Activated naive CD8-positive, alpha-beta T cell (primary cell): ENCODE data around the gene ZNF70.

Source experiments
- H3K27ac Mint-ChIP-seq: one replicate; pipeline ENCODE4 v1.8.0; 2021; ENCODE audit warnings: mixed read lengths
- H3K27me3 Mint-ChIP-seq: one replicate; pipeline ENCODE4 v1.8.0; 2021; ENCODE audit warnings: mixed read lengths
- H3K36me3 Mint-ChIP-seq: one replicate; pipeline ENCODE4 v1.8.0; 2021; ENCODE audit warnings: mixed read lengths
- H3K4me1 Mint-ChIP-seq: one replicate; pipeline ENCODE4 v1.8.0; 2021; ENCODE audit warnings: low read depth, mixed read lengths
- H3K4me3 Mint-ChIP-seq: one replicate; pipeline ENCODE4 v1.8.0; 2021; ENCODE audit warnings: mild to moderate bottlenecking, mixed read lengths
- H3K9me3 Mint-ChIP-seq: one replicate; pipeline ENCODE4 v1.8.0; 2021; ENCODE audit warnings: low read depth, mixed read lengths

Gene ZNF70

DNA sequence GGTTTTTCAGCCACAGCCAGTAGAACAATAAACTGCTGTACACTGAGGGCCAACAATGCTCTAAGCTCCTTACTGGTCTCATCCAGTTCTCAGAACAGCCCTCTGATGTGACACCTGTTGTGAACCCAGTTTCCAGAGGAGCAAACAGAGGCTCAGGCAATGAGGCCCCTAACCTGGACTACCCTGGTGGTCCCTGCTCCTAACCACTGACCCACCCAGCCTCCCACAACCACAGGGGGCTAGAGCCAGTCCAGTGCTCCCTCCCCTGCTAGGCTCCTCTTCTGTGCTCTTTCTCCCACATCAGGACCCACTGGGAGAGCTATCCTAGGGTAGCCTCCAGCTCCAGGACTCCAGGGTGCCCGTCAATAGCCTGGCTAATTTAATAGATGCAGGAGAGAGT is 31.8 kb upstream of the ZNF70 start:
- H3K4me3 Mint-ChIP-seq = no peak overlapping the region
- H3K27ac Mint-ChIP-seq = no peak overlapping the region
- H3K27me3 Mint-ChIP-seq = no peaks in the 10 kb centered on the region
- H3K36me3 Mint-ChIP-seq = no peaks in the 10 kb centered on the region
- no peaks in the 10 kb centered on the region for H3K9me3 Mint-ChIP-seq
- H3K4me1 Mint-ChIP-seq = peaks cover 23% of the 10 kb centered on the region

- peaks cover 20% of the 10 kb centered on the region for H3K4me1 Mint-ChIP-seq
- no peaks in the 10 kb centered on the region for H3K9me3 Mint-ChIP-seq
- no peaks in the 10 kb centered on the region for H3K27me3 Mint-ChIP-seq
- H3K36me3 Mint-ChIP-seq = no peaks in the 10 kb centered on the region
- H3K4me3 Mint-ChIP-seq = no peak overlapping the region
- no peak overlapping the region for H3K27ac Mint-ChIP-seq
Observed at GRCh38 chr22:23782252-23782651, 31.3 kb upstream of the ZNF70 start.

DNA sequence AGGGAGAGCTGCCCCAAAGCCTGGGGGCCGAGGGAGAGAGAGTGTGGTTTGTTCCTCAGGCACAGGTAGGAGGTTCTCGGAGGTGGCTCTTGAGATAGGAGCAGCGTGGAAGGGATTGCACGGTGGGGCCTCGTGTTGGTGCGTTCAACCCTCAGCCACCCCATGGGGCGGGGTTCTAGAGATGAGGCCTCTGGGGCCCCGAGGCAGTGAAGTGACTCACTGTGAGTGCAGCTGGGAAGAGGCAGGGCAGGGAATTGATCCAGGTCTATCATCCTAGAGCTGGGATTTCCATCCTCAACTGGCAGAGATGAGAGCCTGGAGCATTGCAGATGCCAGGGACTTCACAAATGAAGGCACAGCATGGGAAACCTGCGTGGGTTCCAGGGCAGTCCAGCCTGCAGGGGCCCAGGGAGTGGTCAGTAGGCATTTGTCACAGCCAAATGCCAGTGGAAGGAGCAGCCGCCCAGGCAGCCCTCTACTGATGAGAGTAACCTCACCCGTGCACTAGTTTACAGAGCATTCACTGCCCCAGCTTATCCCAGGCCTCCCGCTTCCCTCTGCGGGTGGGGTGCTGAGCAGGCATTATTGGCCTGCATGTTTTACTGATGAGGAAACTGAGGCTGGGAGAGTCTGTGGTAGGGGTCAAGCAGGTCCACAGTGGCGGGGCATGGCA is 30.7 kb upstream of the ZNF70 start:
- H3K27me3 Mint-ChIP-seq = no peaks in the 10 kb centered on the region
- H3K4me1 Mint-ChIP-seq = peaks cover 19% of the 10 kb centered on the region
- no peaks in the 10 kb centered on the region for H3K36me3 Mint-ChIP-seq
- H3K27ac Mint-ChIP-seq = no peak overlapping the region
- no peaks in the 10 kb centered on the region for H3K9me3 Mint-ChIP-seq
- H3K4me3 Mint-ChIP-seq = no peak overlapping the region

DNA sequence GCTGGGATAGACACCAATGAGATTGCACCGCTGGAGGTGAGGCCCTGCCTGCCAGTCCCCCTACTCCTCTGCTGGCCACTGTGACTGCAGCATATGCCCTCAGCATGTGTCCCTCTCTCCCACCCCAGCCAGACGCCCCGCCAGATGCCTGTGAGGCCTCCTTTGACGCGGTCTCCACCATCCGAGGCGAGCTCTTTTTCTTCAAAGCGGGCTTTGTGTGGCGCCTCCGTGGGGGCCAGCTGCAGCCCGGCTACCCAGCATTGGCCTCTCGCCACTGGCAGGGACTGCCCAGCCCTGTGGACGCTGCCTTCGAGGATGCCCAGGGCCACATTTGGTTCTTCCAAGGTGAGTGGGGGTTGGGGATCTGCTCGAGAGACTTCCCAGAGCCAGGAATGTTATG is 30.2 kb upstream of the ZNF70 start:
- peaks cover 13% of the 10 kb centered on the region for H3K4me1 Mint-ChIP-seq
- no peak overlapping the region for H3K27ac Mint-ChIP-seq
- H3K9me3 Mint-ChIP-seq = no peaks in the 10 kb centered on the region
- no peak overlapping the region for H3K4me3 Mint-ChIP-seq
- no peaks in the 10 kb centered on the region for H3K27me3 Mint-ChIP-seq
- H3K36me3 Mint-ChIP-seq = no peaks in the 10 kb centered on the region

- Mint-ChIP-seq H3K4me3 (no peak overlapping the region), H3K27me3 (no peaks in the 10 kb centered on the region), H3K9me3 (no peaks in the 10 kb centered on the region), H3K27ac (no peak overlapping the region), H3K36me3 (no peaks in the 10 kb centered on the region), H3K4me1 (peaks cover 10% of the 10 kb centered on the region)
Observed at GRCh38 chr22:23780146-23780748, 29.3 kb upstream of the ZNF70 start.

DNA sequence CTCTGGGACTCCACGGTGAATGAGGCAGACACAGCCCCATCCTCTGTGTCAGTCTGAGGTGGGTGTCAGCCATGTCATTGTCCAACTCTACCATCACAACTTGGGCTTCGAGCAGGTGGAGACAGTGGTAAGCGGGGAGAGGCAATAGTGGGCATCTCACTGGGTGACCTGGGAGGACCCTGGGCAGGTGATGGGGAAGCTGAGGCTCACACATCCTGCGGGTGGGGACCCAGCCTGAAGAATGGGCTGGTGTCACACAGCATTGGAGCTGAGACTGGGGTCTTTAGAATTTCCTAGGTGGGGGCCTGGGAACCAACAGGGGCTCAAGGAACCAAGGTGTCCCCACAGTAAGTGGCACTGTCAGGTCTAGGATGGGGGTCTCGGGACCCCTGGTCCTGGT is 28.8 kb upstream of the ZNF70 start:
- no peaks in the 10 kb centered on the region for H3K36me3 Mint-ChIP-seq
- no peaks in the 10 kb centered on the region for H3K9me3 Mint-ChIP-seq
- no peaks in the 10 kb centered on the region for H3K27me3 Mint-ChIP-seq
- no peak overlapping the region for H3K4me3 Mint-ChIP-seq
- H3K27ac Mint-ChIP-seq = no peak overlapping the region
- H3K4me1 Mint-ChIP-seq = peaks cover 10% of the 10 kb centered on the region

DNA sequence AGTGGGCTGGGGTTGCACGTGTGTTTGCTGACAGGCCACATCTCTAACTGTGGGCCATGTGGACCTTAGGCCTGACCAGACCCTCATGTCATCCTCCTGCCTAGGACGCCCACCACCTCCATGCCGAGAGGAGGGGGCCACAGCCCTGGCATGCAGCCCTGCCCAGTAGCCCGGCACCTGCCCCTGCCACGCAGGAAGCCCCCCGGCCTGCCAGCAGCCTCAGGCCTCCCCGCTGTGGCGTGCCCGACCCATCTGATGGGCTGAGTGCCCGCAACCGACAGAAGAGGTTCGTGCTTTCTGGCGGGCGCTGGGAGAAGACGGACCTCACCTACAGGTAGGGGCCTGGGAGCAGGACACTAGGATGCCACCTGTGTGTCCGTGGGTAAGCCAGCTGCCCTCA is 28.2 kb upstream of the ZNF70 start:
- no peak overlapping the region for H3K4me3 Mint-ChIP-seq
- no peaks in the 10 kb centered on the region for H3K27me3 Mint-ChIP-seq
- H3K27ac Mint-ChIP-seq = no peak overlapping the region
- H3K36me3 Mint-ChIP-seq = no peaks in the 10 kb centered on the region
- no peaks in the 10 kb centered on the region for H3K9me3 Mint-ChIP-seq
- peaks cover 4% of the 10 kb centered on the region for H3K4me1 Mint-ChIP-seq

DNA sequence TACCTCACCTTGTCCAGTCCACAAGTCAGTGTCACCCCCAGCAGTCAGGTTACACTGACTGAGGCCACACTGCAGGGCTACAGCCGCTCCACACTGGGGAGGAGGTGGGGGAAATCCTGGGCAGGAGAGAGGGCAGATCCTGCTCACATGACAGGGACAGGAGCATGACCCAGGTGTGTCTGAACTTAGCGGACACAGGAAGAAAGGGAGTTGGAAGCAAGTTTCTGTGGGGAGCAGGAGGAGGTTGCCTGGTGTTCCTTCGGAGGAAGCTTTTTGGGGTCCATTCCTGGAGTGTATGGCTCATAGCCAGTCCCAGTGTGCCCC is 27.6 kb upstream of the ZNF70 start:
- no peaks in the 10 kb centered on the region for H3K27me3 Mint-ChIP-seq
- peaks cover 1% of the 10 kb centered on the region for H3K4me1 Mint-ChIP-seq
- no peak overlapping the region for H3K4me3 Mint-ChIP-seq
- no peaks in the 10 kb centered on the region for H3K36me3 Mint-ChIP-seq
- H3K9me3 Mint-ChIP-seq = no peaks in the 10 kb centered on the region
- no peak overlapping the region for H3K27ac Mint-ChIP-seq

- no peaks in the 10 kb centered on the region for H3K9me3 Mint-ChIP-seq
- H3K27me3 Mint-ChIP-seq = no peaks in the 10 kb centered on the region
- H3K36me3 Mint-ChIP-seq = no peaks in the 10 kb centered on the region
- H3K27ac Mint-ChIP-seq = no peak overlapping the region
- H3K4me3 Mint-ChIP-seq = no peak overlapping the region
- H3K4me1 Mint-ChIP-seq = peaks cover 5% of the 10 kb centered on the region
Observed at GRCh38 chr22:23777776-23778576, 27.1 kb upstream of the ZNF70 start.

DNA sequence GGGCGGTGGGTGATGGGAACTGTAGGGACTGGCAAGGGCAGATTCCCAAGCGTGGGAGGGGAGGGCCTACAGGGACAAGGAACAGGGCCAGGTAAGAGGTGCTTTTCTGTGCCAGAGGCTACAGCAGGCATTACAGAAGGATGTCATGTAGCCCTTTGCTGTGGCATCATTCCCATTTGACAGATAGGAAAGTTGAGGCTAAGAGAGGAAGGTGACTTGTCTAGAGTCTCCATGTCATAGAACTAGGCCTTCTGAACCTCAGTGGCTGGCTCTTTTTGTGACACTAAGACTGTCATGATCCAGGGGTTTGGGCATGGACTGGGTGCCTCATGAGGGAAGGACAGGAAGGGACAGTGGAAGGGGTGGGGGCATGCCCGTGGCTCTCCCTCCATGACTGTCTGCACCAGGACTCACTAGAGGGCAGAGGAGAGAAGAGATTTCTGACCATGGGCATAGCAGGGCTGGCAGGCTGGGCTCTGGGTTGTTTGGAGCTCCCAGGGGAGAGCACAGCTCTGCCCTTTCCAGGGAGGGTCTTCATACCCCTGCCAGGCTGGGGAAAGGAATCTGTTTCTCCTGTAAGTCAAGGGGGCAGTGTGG is 25.0 kb upstream of the ZNF70 start:
- Mint-ChIP-seq H3K27ac (no peak overlapping the region), H3K36me3 (no peaks in the 10 kb centered on the region)

GRCh38 chr22:23774922-23775436 is 24.1 kb upstream of the ZNF70 start:
- Mint-ChIP-seq H3K27me3 (no peaks in the 10 kb centered on the region), H3K36me3 (no peaks in the 10 kb centered on the region), H3K27ac (no peak overlapping the region), H3K4me1 (peaks cover 15% of the 10 kb centered on the region), H3K4me3 (peak overlapping the region; percentile 44), H3K9me3 (no peaks in the 10 kb centered on the region)

More for the DNA sequence above, 25.0 kb upstream of the ZNF70 start:
- no peak overlapping the region for H3K4me3 Mint-ChIP-seq
- H3K4me1 Mint-ChIP-seq = peaks cover 15% of the 10 kb centered on the region
- no peaks in the 10 kb centered on the region for H3K9me3 Mint-ChIP-seq
- no peaks in the 10 kb centered on the region for H3K27me3 Mint-ChIP-seq

DNA sequence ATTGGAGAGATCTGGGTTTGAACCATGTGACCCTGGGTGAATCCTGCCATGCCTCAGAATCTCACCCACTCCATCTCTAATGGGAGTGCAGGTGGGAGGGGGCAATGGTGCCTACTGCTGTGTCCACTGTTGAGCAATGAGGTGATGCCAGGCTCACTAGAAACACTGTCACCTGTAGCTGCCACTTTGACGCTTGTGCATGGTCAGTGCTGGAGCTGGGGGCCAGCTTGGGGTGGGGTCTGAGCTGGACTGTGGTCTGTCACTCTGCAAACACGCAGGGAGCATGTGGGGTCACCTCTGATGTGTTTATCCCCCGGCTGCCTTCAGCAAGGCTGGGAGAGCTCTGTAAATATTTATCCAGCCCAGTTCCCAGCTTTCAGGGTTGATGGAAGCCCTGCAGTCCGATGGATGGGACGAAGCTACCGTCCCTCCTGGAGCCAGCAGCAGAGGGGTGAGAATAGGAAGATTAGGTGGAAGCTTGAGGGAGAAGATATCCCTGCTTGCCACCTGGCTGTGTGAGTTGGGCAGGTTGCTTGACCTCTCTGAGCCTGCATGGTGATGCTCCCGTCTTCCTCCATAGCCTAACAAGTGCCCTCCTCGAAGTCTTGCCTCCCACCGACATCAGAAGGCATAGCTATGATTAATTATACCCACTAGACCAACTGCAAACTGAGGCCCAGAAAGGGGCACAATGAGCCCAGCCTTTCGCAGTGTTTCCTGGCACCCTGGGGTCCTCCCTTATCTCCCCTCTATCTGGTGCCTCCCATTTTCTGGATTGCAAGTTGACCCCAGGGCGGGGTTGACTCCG is 23.4 kb upstream of the ZNF70 start:
- H3K27me3 Mint-ChIP-seq = no peaks in the 10 kb centered on the region
- H3K9me3 Mint-ChIP-seq = no peaks in the 10 kb centered on the region
- H3K36me3 Mint-ChIP-seq = no peaks in the 10 kb centered on the region
- H3K4me1 Mint-ChIP-seq = peaks cover 17% of the 10 kb centered on the region
- H3K4me3 Mint-ChIP-seq = peak overlapping the region; percentile 44
- H3K27ac Mint-ChIP-seq = no peak overlapping the region

GRCh38 chr22:23773483-23774113 is 22.7 kb upstream of the ZNF70 start:
- H3K4me3 Mint-ChIP-seq = peak overlapping the region; percentile 75
- no peaks in the 10 kb centered on the region for H3K9me3 Mint-ChIP-seq
- H3K36me3 Mint-ChIP-seq = no peaks in the 10 kb centered on the region
- H3K4me1 Mint-ChIP-seq = peaks cover 17% of the 10 kb centered on the region
- H3K27ac Mint-ChIP-seq = peak overlapping the region; percentile 3
- no peaks in the 10 kb centered on the region for H3K27me3 Mint-ChIP-seq
